Endodermal cell (in vitro differentiated cells): Measurements from ENCODE around the gene PAN2. TPM values are rescaled to one million over a fixed set of nuclear protein-coding genes. Genes with fewer than 3 reads are reported as not detected.
A peak's percentile ranks its signal among the peaks of the same experiment; 100 is the strongest.

ENCODE experiments used
- DNase-seq: peaks from one replicate; pipeline ENCODE4 v3.0.0-alpha.2; 2017
- H3K27ac ChIP-seq: 2 replicates; pipeline ENCODE4 v1.5.1; 2013; ENCODE audit warnings: mild to moderate bottlenecking, low read depth, low read length, moderate library complexity
- H3K27me3 ChIP-seq: 2 replicates; pipeline ENCODE4 v1.6.1; 2013; ENCODE audit warnings: mild to moderate bottlenecking, low read length, moderate library complexity; ENCODE audit not compliant: insufficient read depth, control insufficient read depth, poor library complexity, severe bottlenecking
- H3K36me3 ChIP-seq: 2 replicates; pipeline ENCODE4 v1.7.0; 2013; ENCODE audit warnings: mild to moderate bottlenecking, low read length, moderate library complexity; ENCODE audit not compliant: control insufficient read depth, insufficient read depth
- H3K4me1 ChIP-seq: one replicate; pipeline ENCODE4 v1.7.0; 2013; ENCODE audit warnings: low read length; ENCODE audit not compliant: control insufficient read depth, insufficient read depth
- H3K4me3 ChIP-seq: 2 replicates; pipeline ENCODE4 v1.5.1; 2013; ENCODE audit warnings: mild to moderate bottlenecking, low read length, moderate library complexity
- H3K9ac ChIP-seq: 2 replicates; pipeline ENCODE4 v1.6.1; 2013; ENCODE audit warnings: mild to moderate bottlenecking, low read length, moderate library complexity; ENCODE audit not compliant: poor library complexity, severe bottlenecking; ENCODE audit errors: extremely low read depth
- H3K9me3 ChIP-seq: 2 replicates; pipeline ENCODE4 v1.6.1; 2013; ENCODE audit warnings: mild to moderate bottlenecking, low read length, moderate library complexity; ENCODE audit not compliant: control insufficient read depth
- H3K27ac Mint-ChIP-seq: 2 replicates; pipeline ENCODE4 v1.8.0; 2020; ENCODE audit warnings: mixed read lengths
- H3K27me3 Mint-ChIP-seq: 2 replicates; pipeline ENCODE4 v1.8.0; 2021; ENCODE audit warnings: mild to moderate bottlenecking, mixed read lengths; ENCODE audit not compliant: insufficient read depth
- H3K36me3 Mint-ChIP-seq: 2 replicates; pipeline ENCODE4 v1.8.0; 2020; ENCODE audit warnings: low read depth, mixed read lengths
- H3K4me1 Mint-ChIP-seq: 2 replicates; pipeline ENCODE4 v1.8.0; 2020; ENCODE audit warnings: mixed read lengths
- H3K4me3 Mint-ChIP-seq: 2 replicates; pipeline ENCODE4 v1.8.0; 2020; ENCODE audit warnings: mild to moderate bottlenecking, moderate library complexity, mixed read lengths
- H3K9me3 Mint-ChIP-seq: 2 replicates; pipeline ENCODE4 v1.8.0; 2020; ENCODE audit warnings: mild to moderate bottlenecking, mixed read lengths
- CTCF ChIP-seq: fragments of 200-600 bp; sonication (generic); conservative IDR thresholded peaks from 2 replicates; pipeline ENCODE4 v1.5.0; 2021; ENCODE audit warnings: antibody characterized with exemption, mild to moderate bottlenecking
- WGBS, 2 experiments: methylation state at CpG; one replicate each; pipeline versions ENCODE4 v1.1.5 to v1.1.7; 2013; ENCODE audit warnings: missing lambda C conversion rate in 2 of 2, mixed read lengths in 1 of 2; ENCODE audit not compliant: insufficient coverage in 1 of 2, insufficient read length in 1 of 2; 5-methylcytosine and 5-hydroxymethylcytosine counted together
- long read RNA-seq, 4 experiments: library from polyadenylated mRNA in 2 of 4; library from RNA in 1 of 4; library from capped mRNA in 1 of 4; stranded (forward) in 3 of 4; unstranded in 1 of 4; transcript quantifications; one replicate each; pipeline ENCODE4 v2.0.0, GENCODE V29; 2020 to 2021; ENCODE audit warnings: inconsistent platforms in 1 of 4
- polyA plus RNA-seq, 2 experiments: library from polyadenylated mRNA; stranded (reverse); fragments of 50-300 nt; gene quantifications; one replicate each; pipeline ENCODE4 v1.2.3, GENCODE V29; 2013
- total RNA-seq, 2 donors: library from RNA; stranded (reverse); fragmentation: NEBNext Ultra II Directional in 1 of 2; extraction: Animal tissue kit (Norgen Biotek cat#: 25700) in 1 of 2; gene quantifications; 2 replicates in 1 of 2; 3 replicates in 1 of 2; pipeline ENCODE4 v1.2.1, GENCODE V29; 2021

Gene PAN2
- 10 to 100 TPM; 66.5 to 90.3 TPM for total RNA-seq
- 69.2 TPM for polyA plus RNA-seq (2013, experiment 1 of 2)
- polyA plus RNA-seq (2013, experiment 2 of 2), result 67.1 TPM
- long read RNA-seq, experiment 1, full-length matches to known transcripts, result 2 of 8 reads
- long read RNA-seq, experiment 1, partial matches to known transcripts, result 0 of 8 reads
- long read RNA-seq, experiment 1, other reads (novel, unspliced or antisense), result 6 of 8 reads
- long read RNA-seq, experiment 2, full-length matches to known transcripts, result 15 of 63 reads
- long read RNA-seq, experiment 2, partial matches to known transcripts, result 10 of 63 reads
- long read RNA-seq, experiment 2, other reads (novel, unspliced or antisense), result 38 of 63 reads
- long read RNA-seq, experiment 3, full-length matches to known transcripts, result 49 of 130 reads
- long read RNA-seq, experiment 3, partial matches to known transcripts, result 23 of 130 reads
- long read RNA-seq, experiment 3, other reads (novel, unspliced or antisense), result 58 of 130 reads
- long read RNA-seq, experiment 4, partial matches to known transcripts, result 3 of 3 reads
- long read RNA-seq, experiment 4, other reads (novel, unspliced or antisense), result 0 of 3 reads

- peak within 1 kb of the TSS; percentile 82 for H3K4me3 Mint-ChIP-seq
- H3K27me3 Mint-ChIP-seq, result no peaks in the 10 kb centered on the region
- no peaks in the 10 kb centered on the region for H3K9me3 Mint-ChIP-seq
- Histone ChIP-seq H3K27ac (peak within 1 kb of the TSS; percentile 86), H3K36me3 (no peaks in the 10 kb centered on the region), H3K9ac (peak within 1 kb of the TSS; percentile 81), H3K4me3 (peak within 1 kb of the TSS; percentile 91), H3K27me3 (no peaks in the 10 kb centered on the region), H3K9me3 (no peaks in the 10 kb centered on the region), H3K4me1 (no peaks in the 10 kb centered on the region)
- H3K4me1 Mint-ChIP-seq, result peaks cover 12% of the 10 kb centered on the region
- DNase-seq, result peak; percentile 99
- TF ChIP-seq CTCF, result peak; percentile 90
- H3K27ac Mint-ChIP-seq, result peak within 1 kb of the TSS; percentile 99
- WGBS, 2 experiments, result 0 to 2% methylated on average over 17 to 45 of the region's 45 CpGs
- peaks cover 3% of the 10 kb centered on the region for H3K36me3 Mint-ChIP-seq
Measured at GRCh38 chr12:56333679-56334489, at the start of gene PAN2. Gene PAN2, minus strand, starts transcription at chr12:56334000. Its CDS starts 906 bp downstream, at chr12:56333094.

GRCh38 chr12:56382611-56383010 is 48.8 kb upstream of the PAN2 start:
- no peaks in the 10 kb centered on the region for H3K9me3 Mint-ChIP-seq
- H3K4me1 Mint-ChIP-seq, result peaks cover 11% of the 10 kb centered on the region
- H3K36me3 ChIP-seq, result no peaks in the 10 kb centered on the region
- H3K9me3 ChIP-seq, result no peaks in the 10 kb centered on the region
- H3K27me3 ChIP-seq, result peaks cover 5% of the 10 kb centered on the region
- H3K36me3 Mint-ChIP-seq, result no peaks in the 10 kb centered on the region
- H3K27ac Mint-ChIP-seq, result no peak overlapping the region
- peaks cover 2% of the 10 kb centered on the region for H3K4me1 ChIP-seq
- H3K27ac ChIP-seq, result no peak overlapping the region
- no peak for DNase-seq
- no peak overlapping the region for H3K4me3 Mint-ChIP-seq
- WGBS, 2 experiments, result 96 to 98% methylated on average over 13 to 14 of the region's 16 CpGs
- no peak overlapping the region for H3K4me3 ChIP-seq
- peaks cover 2% of the 10 kb centered on the region for H3K27me3 Mint-ChIP-seq
- no peak overlapping the region for H3K9ac ChIP-seq
- TF ChIP-seq CTCF, result no peak

GRCh38 chr12:56377989-56378316 is 44.2 kb upstream of the PAN2 start:
- no peak overlapping the region for H3K4me3 ChIP-seq
- no peak overlapping the region for H3K27ac ChIP-seq
- no peaks in the 10 kb centered on the region for H3K9me3 ChIP-seq
- H3K36me3 ChIP-seq, result no peaks in the 10 kb centered on the region
- Mint-ChIP-seq H3K4me1 (peaks cover 13% of the 10 kb centered on the region), H3K9me3 (peaks cover 7% of the 10 kb centered on the region), H3K27me3 (peaks cover 6% of the 10 kb centered on the region), H3K27ac (peak overlapping the region; percentile 32), H3K36me3 (no peaks in the 10 kb centered on the region), H3K4me3 (no peak overlapping the region)
- DNase-seq, result no peak
- no peak for TF ChIP-seq CTCF
- H3K9ac ChIP-seq, result no peak overlapping the region
- no CpG with 5 or more reads among the region's 1 CpG for WGBS, 2 experiments
- H3K4me1 ChIP-seq, result peaks cover 3% of the 10 kb centered on the region
- H3K27me3 ChIP-seq, result peaks cover 5% of the 10 kb centered on the region
